K562 (cell line): ENCODE measurements around the gene ECM1. TPM values are rescaled to one million over a fixed set of nuclear protein-coding genes. Genes with fewer than 3 reads are reported as not detected.
A peak's percentile ranks its signal among the peaks of the same experiment; 100 is the strongest.

Source experiments
- CBX3 ChIP-seq, 2 experiments: IDR thresholded peaks; 1 replicate in 1 of 2; 2 replicates in 1 of 2; pipeline ENCODE4 v1.6.1; 2012; ENCODE audit warnings: inconsistent platforms in 2 of 2, low read length in 2 of 2, borderline replicate concordance in 1 of 2, control low read depth in 1 of 2
- CCAR2 ChIP-seq: fragments of 200-400 bp; formaldehyde crosslinking; IDR thresholded peaks from 2 replicates; pipeline ENCODE4 v1.6.1; 2017; ENCODE audit warnings: mild to moderate bottlenecking, low read depth, low read length
- GABPB1 ChIP-seq: sonication (generic); formaldehyde crosslinking; IDR thresholded peaks from 2 replicates; pipeline ENCODE4 v1.8.0; 2022; ENCODE audit warnings: mild to moderate bottlenecking, missing genetic modification reagents
- HDAC2 ChIP-seq: fragments of 450-650 bp; IDR thresholded peaks from 2 replicates; pipeline ENCODE4 v1.6.1; 2016; ENCODE audit warnings: mild to moderate bottlenecking
- NBN ChIP-seq: fragments of 450-650 bp; IDR thresholded peaks from 2 replicates; pipeline ENCODE4 v1.6.1; 2016; ENCODE audit warnings: low read depth, mild to moderate bottlenecking
- NUFIP1 ChIP-seq: fragments of 450-650 bp; IDR thresholded peaks from 2 replicates; pipeline ENCODE4 v1.6.1; 2018; ENCODE audit not compliant: partially characterized antibody
- SMAD1 ChIP-seq: fragments of 150-350 bp; IDR thresholded peaks from 2 replicates; pipeline ENCODE4 v1.6.1; 2014; ENCODE audit warnings: low read length, low read depth; ENCODE audit not compliant: partially characterized antibody
- SNRNP70 ChIP-seq: fragments of 200-400 bp; formaldehyde crosslinking; optimal IDR thresholded peaks from 2 replicates; pipeline ENCODE3; 2017; ENCODE audit warnings: low read depth, low read length
- STAG1 ChIP-seq: sonication (generic); formaldehyde crosslinking; IDR thresholded peaks from 2 replicates; pipeline ENCODE4 v1.5.0; 2020; ENCODE audit warnings: missing genetic modification reagents, borderline replicate concordance
- STAT6 ChIP-seq: sonication (generic); formaldehyde crosslinking; IDR thresholded peaks from 2 replicates; pipeline ENCODE4 v1.8.1; 2023; ENCODE audit warnings: mild to moderate bottlenecking, missing genetic modification reagents
- TAF7 ChIP-seq: fragments of 450-650 bp; IDR thresholded peaks from 2 replicates; pipeline ENCODE4 v1.6.1; 2016; ENCODE audit warnings: missing genetic modification characterization, missing compliant biosample characterization
- TEAD1 ChIP-seq, 2 experiments: fragments of 450-650 bp in 1 of 2; sonication (generic) in 1 of 2; formaldehyde crosslinking; IDR thresholded peaks; 2 replicates each; pipeline versions ENCODE4 v1.4.0 to v1.8.0; 2020 to 2022; ENCODE audit warnings: mild to moderate bottlenecking in 2 of 2, missing genetic modification reagents in 1 of 2
- TOE1 ChIP-seq, 2 experiments: fragments of 450-650 bp in 1 of 2; sonication (generic) in 1 of 2; formaldehyde crosslinking in 1 of 2; IDR thresholded peaks; 2 replicates each; pipeline versions ENCODE4 v1.7.1 to v1.8.0; 2016 to 2022; ENCODE audit warnings: borderline replicate concordance in 2 of 2, mild to moderate bottlenecking in 2 of 2, antibody characterized with exemption in 1 of 2, inconsistent platforms in 1 of 2, low read depth in 1 of 2, missing genetic modification reagents in 1 of 2, moderate library complexity in 1 of 2
- ZKSCAN8 ChIP-seq: fragments of 200-800 bp; sonication (Bioruptor generic); IDR thresholded peaks from 2 replicates; pipeline ENCODE4 v1.6.1; 2016; ENCODE audit warnings: missing genetic modification characterization, missing compliant biosample characterization
- ZNF407 ChIP-seq: fragments of 450-650 bp; IDR thresholded peaks from 2 replicates; pipeline ENCODE4 v1.6.1; 2016; ENCODE audit warnings: low read depth
- ZNF778 ChIP-seq: fragments of 450-650 bp; formaldehyde crosslinking; IDR thresholded peaks from 2 replicates; pipeline ENCODE4 v1.4.0; 2020; ENCODE audit warnings: mild to moderate bottlenecking, moderate library complexity
- polyA plus RNA-seq, 8 experiments: library from polyadenylated mRNA; depleted of rRNA in 4 of 8; stranded (reverse) in 5 of 8; unstranded in 3 of 8; fragments of >200 nt; fragmentation: Nextera tagmentation in 2 of 8; fragmentation: Illumina TruSeq in 1 of 8; extraction: Ambion mirVana in 2 of 8; extraction: Trizol in 1 of 8; gene quantifications; 2 replicates each; pipeline versions ENCODE4 v1.2.1 to v1.2.3, GENCODE V29; 2011 to 2014; ENCODE audit warnings: inconsistent platforms in 1 of 8, missing spikeins in 1 of 8
- total RNA-seq, 7 experiments: library from RNA; depleted of rRNA in 6 of 7; stranded (reverse); fragments of >200 nt in 6 of 7; fragmentation: Illumina TruSeq in 2 of 7; extraction: Trizol in 2 of 7; gene quantifications; 2 replicates each; pipeline versions ENCODE4 v1.2.1 to v1.2.3, GENCODE V29; 2011 to 2021; ENCODE audit warnings: low replicate concordance in 1 of 7

Gene ECM1
- total and polyA plus RNA-seq, 9 of the 15 experiments (the other 6 are each of a cell fraction or from before 2014, with no cell fraction given): 6.6 to 52.2 (median 12.8) TPM

- TF ChIP-seq STAT6 (CRISPR knock-in tag) (no peak), TOE1 (IDR thresholded peaks at IDR 0.05; ENCODE audit: borderline replicate concordance) (no peak), TOE1 (CRISPR knock-in tag; IDR thresholded peaks at IDR 0.05; ENCODE audit: borderline replicate concordance, low read depth) (no peak), CBX3 (IDR thresholded peaks at IDR 0.05; ENCODE audit: borderline replicate concordance in 1 of 2, low read length in 2 of 2) (no peak), ZNF407 (no peak), GABPB1 (CRISPR knock-in tag) (peak; percentile 42; the same call in 1 of the 2 replicates), NBN (0 out of 2 replicates have a peak, but pooled peaks have one; percentile 39), CCAR2 (no peak), HDAC2 (no peak), ZKSCAN8 (CRISPR knock-in tag) (no peak), TEAD1 (CRISPR knock-in tag; IDR thresholded peaks at IDR 0.05) (0 out of 4 replicates have a peak, but pooled peaks of 1 of the 2 experiments have one; percentile 29), TAF7 (tag) (no peak), NUFIP1 (no peak), ZNF778 (CRISPR knock-in tag) (no peak), SNRNP70 (no peak), SMAD1 (no peak), STAG1 (CRISPR knock-in tag) (peak; percentile 31; the same call in 1 of the 2 replicates)
- TF ChIP-seq, all 486 proteins: peak for 30
These were observed 23.0 kb upstream of the ECM1 start (continued) for GRCh38 chr1:150484861-150485260.
